Hematopoietic multipotent progenitor cell (in vitro differentiated cells): ENCODE data around the gene GPR183. TPM values are rescaled to one million over a fixed set of nuclear protein-coding genes. Genes with fewer than 3 reads are reported as not detected.
A peak's percentile ranks its signal among the peaks of the same experiment; 100 is the strongest.

ENCODE experiments used
- DNase-seq, 3 donors: peaks; one replicate each; pipeline ENCODE4 v3.0.0-alpha.2; 2011 to 2015; ENCODE audit warnings: low read depth in 2 of 3, low spot score in 2 of 3
- total RNA-seq: library from RNA; depleted of rRNA; stranded (reverse); fragments of >200 nt; gene quantifications from one replicate; pipeline ENCODE4 v1.2.3, GENCODE V29; 2012

The GPR183 gene
- total RNA-seq, 1 donor: 9.4 TPM

- no peak for DNase-seq
Measured at GRCh38 chr13:99297331-99297730, 9.9 kb downstream of the GPR183 start.

GRCh38 chr13:99296398-99296797, 10.8 kb downstream of the GPR183 start:
- DNase-seq: no peak

- no peak for DNase-seq
Measured at GRCh38 chr13:99295488-99296252, 11.5 kb downstream of the GPR183 start.

GRCh38 chr13:99294958-99295357, 12.2 kb downstream of the GPR183 start:
- no peak for DNase-seq

GRCh38 chr13:99294198-99294597, 13.0 kb downstream of the GPR183 start:
- DNase-seq: no peak

GRCh38 chr13:99293178-99293577, 14.0 kb downstream of the GPR183 start:
- DNase-seq: peak in 1 of 3 donors; percentile 29

GRCh38 chr13:99290894-99291293, 16.3 kb downstream of the GPR183 start:
- no peak for DNase-seq

GRCh38 chr13:99289674-99290337, 17.4 kb downstream of the GPR183 start:
- no peak for DNase-seq

- no peak for DNase-seq
Measured at GRCh38 chr13:99289271-99289670, 17.9 kb downstream of the GPR183 start.

- peak in 1 of 3 donors; percentile 48 for DNase-seq
Measured at GRCh38 chr13:99288089-99288488, 19.1 kb downstream of the GPR183 start.

GRCh38 chr13:99287551-99287950, 19.6 kb downstream of the GPR183 start:
- no peak for DNase-seq

GRCh38 chr13:99285432-99286182, 21.6 kb downstream of the GPR183 start:
- no peak for DNase-seq

GRCh38 chr13:99282264-99283231, 24.7 kb downstream of the GPR183 start:
- no peak for DNase-seq

GRCh38 chr13:99281811-99282263, 25.4 kb downstream of the GPR183 start:
- DNase-seq: no peak

GRCh38 chr13:99280166-99280565, 27.0 kb downstream of the GPR183 start:
- DNase-seq: no peak

- no peak for DNase-seq
Measured at GRCh38 chr13:99279637-99280036, 27.6 kb downstream of the GPR183 start.

GRCh38 chr13:99278843-99279242, 28.4 kb downstream of the GPR183 start:
- DNase-seq: no peak

- peak in 1 of 3 donors; percentile 60 for DNase-seq
Measured at GRCh38 chr13:99278200-99278599, 29.0 kb downstream of the GPR183 start.

- DNase-seq: no peak
Measured at GRCh38 chr13:99277629-99278028, 29.6 kb downstream of the GPR183 start.

- DNase-seq: no peak
Measured at GRCh38 chr13:99276706-99277105, 30.5 kb downstream of the GPR183 start.
